GM23338 (cell line): ENCODE data around the gene ZNF208. TPM values are rescaled to one million over a fixed set of nuclear protein-coding genes. Genes with fewer than 3 reads are reported as not detected.

Experiments
- ATAC-seq: fragments of 200-7000 bp; cut with Tn5 transposase; 3 replicates; pipeline ENCODE4 v1.9.1; 2020
- DNase-seq: peaks from one replicate; pipeline ENCODE4 v3.0.0-alpha.2; 2015; ENCODE audit warnings: low spot score
- H2AFZ ChIP-seq: fragments of 200-600 bp; sonication (generic); 2 replicates; pipeline ENCODE4 v1.8.0; 2016; ENCODE audit warnings: antibody characterized with exemption, mild to moderate bottlenecking, moderate library complexity
- H3F3A ChIP-seq: fragments of 200-600 bp; sonication (generic); replicated peaks from 2 replicates; pipeline ENCODE4 v1.8.0; 2017; ENCODE audit warnings: antibody characterized with exemption, mixed run types, low read depth
- H3K27ac ChIP-seq: fragments of 200-600 bp; sonication (generic); 2 replicates; pipeline ENCODE4 v1.6.1; 2016; ENCODE audit warnings: low read depth
- H3K27me3 ChIP-seq: fragments of 200-600 bp; sonication (generic); 2 replicates; pipeline ENCODE4 v1.8.0; 2016; ENCODE audit warnings: mild to moderate bottlenecking, mixed run types, moderate library complexity; ENCODE audit not compliant: insufficient read depth
- H3K36me3 ChIP-seq: fragments of 200-600 bp; sonication (generic); 2 replicates; pipeline ENCODE4 v1.8.0; 2016; ENCODE audit warnings: mild to moderate bottlenecking; ENCODE audit not compliant: insufficient read depth
- H3K4me1 ChIP-seq: fragments of 200-600 bp; sonication (generic); 2 replicates; pipeline ENCODE4 v1.8.0; 2016; ENCODE audit warnings: mild to moderate bottlenecking, moderate library complexity; ENCODE audit not compliant: insufficient read depth
- H3K4me2 ChIP-seq: fragments of 200-600 bp; sonication (generic); 2 replicates; pipeline ENCODE4 v1.7.1; 2017; ENCODE audit warnings: mixed run types
- H3K4me3 ChIP-seq: fragments of 200-600 bp; sonication (generic); 2 replicates; pipeline ENCODE4 v1.6.1; 2016; ENCODE audit warnings: mixed run types
- H3K79me2 ChIP-seq: fragments of 200-600 bp; sonication (generic); replicated peaks from 2 replicates; pipeline ENCODE4 v1.8.0; 2017; ENCODE audit warnings: mild to moderate bottlenecking; ENCODE audit not compliant: insufficient read depth
- H3K9me2 ChIP-seq: fragments of 200-600 bp; sonication (generic); 2 replicates; pipeline ENCODE4 v1.8.0; 2017; ENCODE audit not compliant: insufficient read depth
- H4K20me1 ChIP-seq: fragments of 200-600 bp; sonication (generic); replicated peaks from 2 replicates; pipeline ENCODE4 v1.8.0; 2017; ENCODE audit warnings: mild to moderate bottlenecking; ENCODE audit not compliant: insufficient read depth
- H3K27ac Mint-ChIP-seq: 2 replicates; pipeline ENCODE4 v1.8.0; 2020; ENCODE audit warnings: inconsistent platforms, mild to moderate bottlenecking, moderate library complexity, mixed read lengths
- H3K27me3 Mint-ChIP-seq: 3 replicates; pipeline ENCODE4 v1.8.0; 2022; ENCODE audit warnings: low read depth, mild to moderate bottlenecking, moderate library complexity, mixed read lengths, inconsistent platforms; ENCODE audit not compliant: insufficient read depth, poor library complexity
- H3K36me3 Mint-ChIP-seq: 3 replicates; pipeline ENCODE4 v1.8.0; 2021; ENCODE audit warnings: low read depth, mild to moderate bottlenecking, inconsistent platforms, moderate library complexity, mixed read lengths
- H3K4me1 Mint-ChIP-seq: 3 replicates; pipeline ENCODE4 v1.8.0; 2020; ENCODE audit warnings: mild to moderate bottlenecking, inconsistent platforms, mixed read lengths
- H3K4me3 Mint-ChIP-seq: 3 replicates; pipeline ENCODE4 v1.8.0; 2021; ENCODE audit warnings: moderate library complexity, mild to moderate bottlenecking, inconsistent platforms, mixed read lengths
- H3K9me3 Mint-ChIP-seq: 3 replicates; pipeline ENCODE4 v1.8.0; 2020; ENCODE audit warnings: moderate library complexity, mild to moderate bottlenecking, inconsistent platforms, mixed read lengths
- EZH2phosphoT487 ChIP-seq: fragments of 200-600 bp; sonication (generic); IDR thresholded peaks from one replicate; pipeline ENCODE4 v1.8.1; 2018; ENCODE audit warnings: antibody characterized with exemption; ENCODE audit not compliant: unreplicated experiment
- JUNB ChIP-seq: IDR thresholded peaks from one replicate; pipeline ENCODE4 v1.6.1; 2016; ENCODE audit warnings: antibody characterized with exemption; ENCODE audit not compliant: unreplicated experiment
- POLR2AphosphoS5 ChIP-seq: IDR thresholded peaks from 2 replicates; pipeline ENCODE4 v1.6.1; 2016; ENCODE audit warnings: antibody characterized with exemption, low read depth
- STAT1 ChIP-seq: IDR thresholded peaks from one replicate; pipeline ENCODE4 v1.6.1; 2016; ENCODE audit warnings: antibody characterized with exemption; ENCODE audit not compliant: unreplicated experiment
- ZNF114 ChIP-seq: fragments of 250-450 bp; sonication (Bioruptor Pico); IDR thresholded peaks from 2 replicates; pipeline ENCODE4 v1.5.0; 2020; ENCODE audit warnings: mild to moderate bottlenecking, moderate library complexity
- ZNF331 ChIP-seq: fragments of 250-450 bp; sonication (Bioruptor Pico); IDR thresholded peaks from 2 replicates; pipeline ENCODE4 v1.5.0; 2020; ENCODE audit warnings: low read depth, mild to moderate bottlenecking, moderate library complexity
- polyA plus RNA-seq: library from polyadenylated mRNA; unstranded; fragments of >200 nt; fragmentation: Nextera tagmentation; extraction: Ambion mirVana; gene quantifications from 2 replicates; pipeline ENCODE4 v1.2.1, GENCODE V29; 2016
- total RNA-seq: library from RNA; depleted of rRNA; stranded (reverse); fragments of >200 nt; shearing (Covaris generic); gene quantifications from 2 replicates; pipeline ENCODE4 v1.2.3, GENCODE V29; 2014
- TF ChIP-seq, protein P1 (sequence below): fragments of 250-450 bp; sonication (Bioruptor Pico); IDR thresholded peaks from 2 replicates; pipeline ENCODE4 v1.5.0; 2020; ENCODE audit warnings: mild to moderate bottlenecking, moderate library complexity
- TF ChIP-seq, protein P2 (sequence below): IDR thresholded peaks from one replicate; pipeline ENCODE4 v1.6.1; 2018; ENCODE audit warnings: antibody characterized with exemption; ENCODE audit not compliant: unreplicated experiment
- TF ChIP-seq, protein P3 (sequence below): IDR thresholded peaks from 2 replicates; pipeline ENCODE4 v1.6.1; 2016; ENCODE audit warnings: antibody characterized with exemption
- TF ChIP-seq, protein P4 (sequence below), 2 experiments: fragments of 200-600 bp in 1 of 2; sonication (generic) in 1 of 2; conservative IDR thresholded peaks; 2 replicates each; pipeline versions ENCODE4 v1.5.1 to v1.6.1; 2016 to 2017; ENCODE audit warnings: antibody characterized with exemption in 2 of 2, low read depth in 2 of 2, mild to moderate bottlenecking in 2 of 2, moderate library complexity in 1 of 2

ZNF208 gene
- total and polyA plus RNA-seq, 2 experiments from 2014 or later = 1.1 TPM; not detected in 1

DNA sequence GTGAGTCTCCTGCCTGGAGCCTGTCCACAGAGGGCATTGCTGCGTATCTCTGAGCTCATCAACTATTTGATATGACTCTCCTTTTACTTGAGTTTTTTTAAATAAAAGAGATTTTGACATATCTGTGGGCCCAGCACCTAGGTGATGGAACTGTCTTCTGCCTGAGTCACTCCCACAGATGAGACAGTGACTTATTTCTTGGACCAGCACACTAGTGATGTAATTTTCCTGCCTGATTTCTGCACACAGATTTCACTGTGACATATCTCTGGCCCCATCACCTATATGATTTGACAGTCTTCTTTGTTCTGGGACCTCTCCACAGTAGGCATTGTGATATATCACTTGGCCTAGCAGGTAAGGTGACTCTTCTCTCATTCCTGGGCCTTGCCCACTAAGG is 108.2 kb downstream of the ZNF208 start:
- TF ChIP-seq ZNF114 (CRISPR knock-in tag) = no peak
- Mint-ChIP-seq H3K4me1 (no peaks in the 10 kb centered on the region), H3K9me3 (peaks cover 99% of the 10 kb centered on the region), H3K27me3 (peaks cover 5% of the 10 kb centered on the region), H3K36me3 (peaks cover 28% of the 10 kb centered on the region), H3K27ac (no peak overlapping the region), H3K4me3 (no peak overlapping the region)
- DNase-seq (no peak), ATAC-seq (no peak)
- no peaks in the 10 kb centered on the region for H3K27me3 ChIP-seq
- H3K79me2 ChIP-seq = no peaks in the 10 kb centered on the region
- no peaks in the 10 kb centered on the region for H3K4me1 ChIP-seq
- no peaks in the 10 kb centered on the region for H3K9me2 ChIP-seq
- H3K4me2 ChIP-seq = no peak overlapping the region
- no peaks in the 10 kb centered on the region for H3K36me3 ChIP-seq
- no peak overlapping the region for H3K27ac ChIP-seq
- no peaks in the 10 kb centered on the region for H4K20me1 ChIP-seq
- no peak overlapping the region for H3K4me3 ChIP-seq
- no peak overlapping the region for H2AFZ ChIP-seq
- H3F3A ChIP-seq = no peaks in the 10 kb centered on the region

DNA sequence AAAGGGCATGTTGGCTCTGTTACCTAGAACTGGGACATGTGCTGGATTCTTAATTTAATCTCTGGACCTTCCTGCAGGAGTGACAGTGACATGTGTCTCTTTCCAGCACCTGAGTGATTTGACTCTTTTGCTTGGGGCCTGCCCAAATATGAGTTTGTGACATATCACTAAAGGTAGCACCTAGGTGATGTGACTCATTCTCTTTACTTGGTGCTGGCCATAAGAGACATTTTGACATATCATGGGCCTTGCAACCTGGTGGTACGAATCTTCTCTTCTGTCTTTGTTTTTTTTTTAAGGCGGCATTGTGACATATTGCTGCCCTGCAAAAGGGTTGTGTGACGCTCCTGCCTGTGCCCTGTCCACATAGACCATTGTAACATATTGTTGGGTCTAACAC is 108.9 kb downstream of the ZNF208 start:
- H2AFZ ChIP-seq = no peak overlapping the region
- no peak for ATAC-seq
- Mint-ChIP-seq H3K27me3 (peaks cover 5% of the 10 kb centered on the region), H3K9me3 (peaks cover 99% of the 10 kb centered on the region), H3K4me1 (no peaks in the 10 kb centered on the region), H3K27ac (no peak overlapping the region), H3K4me3 (no peak overlapping the region), H3K36me3 (peaks cover 33% of the 10 kb centered on the region)
- H3K4me1 ChIP-seq = no peaks in the 10 kb centered on the region
- H3K36me3 ChIP-seq = no peaks in the 10 kb centered on the region
- no peak overlapping the region for H3K4me2 ChIP-seq
- no peaks in the 10 kb centered on the region for H3K79me2 ChIP-seq
- H4K20me1 ChIP-seq = no peaks in the 10 kb centered on the region
- no peak for DNase-seq
- no peaks in the 10 kb centered on the region for H3K9me2 ChIP-seq
- no peaks in the 10 kb centered on the region for H3F3A ChIP-seq
- no peak overlapping the region for H3K4me3 ChIP-seq
- no peak overlapping the region for H3K27ac ChIP-seq
- no peaks in the 10 kb centered on the region for H3K27me3 ChIP-seq
- no peak for TF ChIP-seq JUNB
- no peak for TF ChIP-seq ZNF331 (CRISPR knock-in tag)
- TF ChIP-seq, protein P1, sequence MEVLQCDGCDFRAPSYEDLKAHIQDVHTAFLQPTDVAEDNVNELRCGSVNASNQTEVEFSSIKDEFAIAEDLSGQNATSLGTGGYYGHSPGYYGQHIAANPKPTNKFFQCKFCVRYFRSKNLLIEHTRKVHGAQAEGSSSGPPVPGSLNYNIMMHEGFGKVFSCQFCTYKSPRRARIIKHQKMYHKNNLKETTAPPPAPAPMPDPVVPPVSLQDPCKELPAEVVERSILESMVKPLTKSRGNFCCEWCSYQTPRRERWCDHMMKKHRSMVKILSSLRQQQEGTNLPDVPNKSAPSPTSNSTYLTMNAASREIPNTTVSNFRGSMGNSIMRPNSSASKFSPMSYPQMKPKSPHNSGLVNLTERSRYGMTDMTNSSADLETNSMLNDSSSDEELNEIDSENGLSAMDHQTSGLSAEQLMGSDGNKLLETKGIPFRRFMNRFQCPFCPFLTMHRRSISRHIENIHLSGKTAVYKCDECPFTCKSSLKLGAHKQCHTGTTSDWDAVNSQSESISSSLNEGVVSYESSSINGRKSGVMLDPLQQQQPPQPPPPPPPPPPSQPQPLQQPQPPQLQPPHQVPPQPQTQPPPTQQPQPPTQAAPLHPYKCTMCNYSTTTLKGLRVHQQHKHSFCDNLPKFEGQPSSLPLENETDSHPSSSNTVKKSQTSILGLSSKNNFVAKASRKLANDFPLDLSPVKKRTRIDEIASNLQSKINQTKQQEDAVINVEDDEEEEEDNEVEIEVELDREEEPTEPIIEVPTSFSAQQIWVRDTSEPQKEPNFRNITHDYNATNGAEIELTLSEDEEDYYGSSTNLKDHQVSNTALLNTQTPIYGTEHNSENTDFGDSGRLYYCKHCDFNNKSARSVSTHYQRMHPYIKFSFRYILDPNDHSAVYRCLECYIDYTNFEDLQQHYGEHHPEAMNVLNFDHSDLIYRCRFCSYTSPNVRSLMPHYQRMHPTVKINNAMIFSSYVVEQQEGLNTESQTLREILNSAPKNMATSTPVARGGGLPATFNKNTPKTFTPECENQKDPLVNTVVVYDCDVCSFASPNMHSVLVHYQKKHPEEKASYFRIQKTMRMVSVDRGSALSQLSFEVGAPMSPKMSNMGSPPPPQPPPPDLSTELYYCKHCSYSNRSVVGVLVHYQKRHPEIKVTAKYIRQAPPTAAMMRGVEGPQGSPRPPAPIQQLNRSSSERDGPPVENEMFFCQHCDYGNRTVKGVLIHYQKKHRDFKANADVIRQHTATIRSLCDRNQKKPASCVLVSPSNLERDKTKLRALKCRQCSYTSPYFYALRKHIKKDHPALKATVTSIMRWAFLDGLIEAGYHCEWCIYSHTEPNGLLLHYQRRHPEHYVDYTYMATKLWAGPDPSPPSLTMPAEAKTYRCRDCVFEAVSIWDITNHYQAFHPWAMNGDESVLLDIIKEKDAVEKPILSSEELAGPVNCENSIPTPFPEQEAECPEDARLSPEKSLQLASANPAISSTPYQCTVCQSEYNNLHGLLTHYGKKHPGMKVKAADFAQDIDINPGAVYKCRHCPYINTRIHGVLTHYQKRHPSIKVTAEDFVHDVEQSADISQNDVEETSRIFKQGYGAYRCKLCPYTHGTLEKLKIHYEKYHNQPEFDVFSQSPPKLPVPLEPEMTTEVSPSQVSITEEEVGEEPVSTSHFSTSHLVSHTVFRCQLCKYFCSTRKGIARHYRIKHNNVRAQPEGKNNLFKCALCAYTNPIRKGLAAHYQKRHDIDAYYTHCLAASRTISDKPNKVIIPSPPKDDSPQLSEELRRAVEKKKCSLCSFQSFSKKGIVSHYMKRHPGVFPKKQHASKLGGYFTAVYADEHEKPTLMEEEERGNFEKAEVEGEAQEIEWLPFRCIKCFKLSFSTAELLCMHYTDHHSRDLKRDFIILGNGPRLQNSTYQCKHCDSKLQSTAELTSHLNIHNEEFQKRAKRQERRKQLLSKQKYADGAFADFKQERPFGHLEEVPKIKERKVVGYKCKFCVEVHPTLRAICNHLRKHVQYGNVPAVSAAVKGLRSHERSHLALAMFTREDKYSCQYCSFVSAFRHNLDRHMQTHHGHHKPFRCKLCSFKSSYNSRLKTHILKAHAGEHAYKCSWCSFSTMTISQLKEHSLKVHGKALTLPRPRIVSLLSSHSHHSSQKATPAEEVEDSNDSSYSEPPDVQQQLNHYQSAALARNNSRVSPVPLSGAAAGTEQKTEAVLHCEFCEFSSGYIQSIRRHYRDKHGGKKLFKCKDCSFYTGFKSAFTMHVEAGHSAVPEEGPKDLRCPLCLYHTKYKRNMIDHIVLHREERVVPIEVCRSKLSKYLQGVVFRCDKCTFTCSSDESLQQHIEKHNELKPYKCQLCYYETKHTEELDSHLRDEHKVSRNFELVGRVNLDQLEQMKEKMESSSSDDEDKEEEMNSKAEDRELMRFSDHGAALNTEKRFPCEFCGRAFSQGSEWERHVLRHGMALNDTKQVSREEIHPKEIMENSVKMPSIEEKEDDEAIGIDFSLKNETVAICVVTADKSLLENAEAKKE (CRISPR knock-in tag) = no peak
- TF ChIP-seq, protein P2, sequence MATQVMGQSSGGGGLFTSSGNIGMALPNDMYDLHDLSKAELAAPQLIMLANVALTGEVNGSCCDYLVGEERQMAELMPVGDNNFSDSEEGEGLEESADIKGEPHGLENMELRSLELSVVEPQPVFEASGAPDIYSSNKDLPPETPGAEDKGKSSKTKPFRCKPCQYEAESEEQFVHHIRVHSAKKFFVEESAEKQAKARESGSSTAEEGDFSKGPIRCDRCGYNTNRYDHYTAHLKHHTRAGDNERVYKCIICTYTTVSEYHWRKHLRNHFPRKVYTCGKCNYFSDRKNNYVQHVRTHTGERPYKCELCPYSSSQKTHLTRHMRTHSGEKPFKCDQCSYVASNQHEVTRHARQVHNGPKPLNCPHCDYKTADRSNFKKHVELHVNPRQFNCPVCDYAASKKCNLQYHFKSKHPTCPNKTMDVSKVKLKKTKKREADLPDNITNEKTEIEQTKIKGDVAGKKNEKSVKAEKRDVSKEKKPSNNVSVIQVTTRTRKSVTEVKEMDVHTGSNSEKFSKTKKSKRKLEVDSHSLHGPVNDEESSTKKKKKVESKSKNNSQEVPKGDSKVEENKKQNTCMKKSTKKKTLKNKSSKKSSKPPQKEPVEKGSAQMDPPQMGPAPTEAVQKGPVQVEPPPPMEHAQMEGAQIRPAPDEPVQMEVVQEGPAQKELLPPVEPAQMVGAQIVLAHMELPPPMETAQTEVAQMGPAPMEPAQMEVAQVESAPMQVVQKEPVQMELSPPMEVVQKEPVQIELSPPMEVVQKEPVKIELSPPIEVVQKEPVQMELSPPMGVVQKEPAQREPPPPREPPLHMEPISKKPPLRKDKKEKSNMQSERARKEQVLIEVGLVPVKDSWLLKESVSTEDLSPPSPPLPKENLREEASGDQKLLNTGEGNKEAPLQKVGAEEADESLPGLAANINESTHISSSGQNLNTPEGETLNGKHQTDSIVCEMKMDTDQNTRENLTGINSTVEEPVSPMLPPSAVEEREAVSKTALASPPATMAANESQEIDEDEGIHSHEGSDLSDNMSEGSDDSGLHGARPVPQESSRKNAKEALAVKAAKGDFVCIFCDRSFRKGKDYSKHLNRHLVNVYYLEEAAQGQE = no peak
- no peak for TF ChIP-seq EZH2phosphoT487
- TF ChIP-seq POLR2AphosphoS5 = no peak
- no peak for TF ChIP-seq STAT1
- TF ChIP-seq, protein P3, sequence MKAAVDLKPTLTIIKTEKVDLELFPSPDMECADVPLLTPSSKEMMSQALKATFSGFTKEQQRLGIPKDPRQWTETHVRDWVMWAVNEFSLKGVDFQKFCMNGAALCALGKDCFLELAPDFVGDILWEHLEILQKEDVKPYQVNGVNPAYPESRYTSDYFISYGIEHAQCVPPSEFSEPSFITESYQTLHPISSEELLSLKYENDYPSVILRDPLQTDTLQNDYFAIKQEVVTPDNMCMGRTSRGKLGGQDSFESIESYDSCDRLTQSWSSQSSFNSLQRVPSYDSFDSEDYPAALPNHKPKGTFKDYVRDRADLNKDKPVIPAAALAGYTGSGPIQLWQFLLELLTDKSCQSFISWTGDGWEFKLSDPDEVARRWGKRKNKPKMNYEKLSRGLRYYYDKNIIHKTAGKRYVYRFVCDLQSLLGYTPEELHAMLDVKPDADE = no peak
- TF ChIP-seq, protein P4, sequence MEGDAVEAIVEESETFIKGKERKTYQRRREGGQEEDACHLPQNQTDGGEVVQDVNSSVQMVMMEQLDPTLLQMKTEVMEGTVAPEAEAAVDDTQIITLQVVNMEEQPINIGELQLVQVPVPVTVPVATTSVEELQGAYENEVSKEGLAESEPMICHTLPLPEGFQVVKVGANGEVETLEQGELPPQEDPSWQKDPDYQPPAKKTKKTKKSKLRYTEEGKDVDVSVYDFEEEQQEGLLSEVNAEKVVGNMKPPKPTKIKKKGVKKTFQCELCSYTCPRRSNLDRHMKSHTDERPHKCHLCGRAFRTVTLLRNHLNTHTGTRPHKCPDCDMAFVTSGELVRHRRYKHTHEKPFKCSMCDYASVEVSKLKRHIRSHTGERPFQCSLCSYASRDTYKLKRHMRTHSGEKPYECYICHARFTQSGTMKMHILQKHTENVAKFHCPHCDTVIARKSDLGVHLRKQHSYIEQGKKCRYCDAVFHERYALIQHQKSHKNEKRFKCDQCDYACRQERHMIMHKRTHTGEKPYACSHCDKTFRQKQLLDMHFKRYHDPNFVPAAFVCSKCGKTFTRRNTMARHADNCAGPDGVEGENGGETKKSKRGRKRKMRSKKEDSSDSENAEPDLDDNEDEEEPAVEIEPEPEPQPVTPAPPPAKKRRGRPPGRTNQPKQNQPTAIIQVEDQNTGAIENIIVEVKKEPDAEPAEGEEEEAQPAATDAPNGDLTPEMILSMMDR (conservative IDR thresholded peaks at IDR 0.05; ENCODE audit: low read depth in 2 of 2) = no peak
